K562 (cell line): ENCODE data around the gene UBE2QL1. TPM values are rescaled to one million over a fixed set of nuclear protein-coding genes. Genes with fewer than 3 reads are reported as not detected.

ENCODE experiments used
- ATAC-seq: fragments of 200-7000 bp; cut with Tn5 transposase; 3 replicates; pipeline ENCODE4 v1.9.1; 2020; ENCODE audit warnings: moderate library complexity
- BruUV-seq: library from RNA; stranded (reverse); fragments of 400-500 nt; replicated peaks from 2 replicates; lab custom pipeline; 2021; lab: Mats Ljungman, UMichigan
- CTCF ChIA-PET: fragments of 300-600 bp; formaldehyde crosslinking; extraction: SDS; loops from one replicate; lab custom pipeline; 2021; ENCODE audit warnings: low intra/inter-chr PET ratio; lab: Yijun Ruan, JAX
- POLR2A ChIA-PET: fragments of 300-600, 350-650 bp; sonication (Branson Sonifier 250); formaldehyde crosslinking; extraction: SDS; loops from one replicate; lab custom pipeline; 2021; ENCODE audit warnings: antibody characterized with exemption, inconsistent platforms; lab: Yijun Ruan, JAX
- DNase-seq, 4 experiments: peaks; one replicate each; pipeline versions ENCODE4 v3.0.0 to v3.0.0-alpha.2; 2011 to 2018; ENCODE audit warnings: low spot score in 3 of 4, mixed read lengths in 3 of 4; ENCODE audit errors: extremely low read depth in 1 of 4
- FAIRE-seq: peaks from 2 replicates; lab custom pipeline; 2011; peaks lifted over from hg19 to GRCh38; lab: Jason Lieb, UNC
- H2AFZ ChIP-seq: 2 replicates; pipeline ENCODE4 v1.6.0; 2011; ENCODE audit warnings: low read depth, low read length, control low read depth, inconsistent platforms
- H3K27ac ChIP-seq: fragments of 200-600 bp; 3 replicates; pipeline ENCODE4 v1.8.0; 2011; ENCODE audit warnings: low read depth, mild to moderate bottlenecking, control low read depth, inconsistent platforms, low read length, moderate library complexity, mixed read lengths; ENCODE audit errors: extremely low read depth
- H3K27me3 ChIP-seq, 2 experiments: fragments of 300-600 bp in 1 of 2; 2 replicates in 1 of 2; 3 replicates in 1 of 2; pipeline versions ENCODE4 v1.6.0 to v1.8.0; 2011; ENCODE audit warnings: inconsistent platforms in 2 of 2, low read length in 2 of 2, mild to moderate bottlenecking in 1 of 2, mixed read lengths in 1 of 2, moderate library complexity in 1 of 2; ENCODE audit not compliant: control insufficient read depth in 2 of 2, insufficient read depth in 2 of 2
- H3K36me3 ChIP-seq: fragments of 300-600 bp; 3 replicates; pipeline ENCODE4 v1.8.0; 2011; ENCODE audit warnings: mild to moderate bottlenecking, low read length, inconsistent platforms; ENCODE audit not compliant: control insufficient read depth, insufficient read depth
- H3K4me1 ChIP-seq, 2 experiments: fragments of 200-600 bp in 1 of 2; replicated peaks in 1 of 2; 2 replicates in 1 of 2; 3 replicates in 1 of 2; pipeline versions ENCODE4 v1.5.1 to v1.8.0; 2011; ENCODE audit warnings: inconsistent platforms in 2 of 2, low read length in 2 of 2, mild to moderate bottlenecking in 1 of 2, mixed read lengths in 1 of 2, moderate library complexity in 1 of 2; ENCODE audit not compliant: control insufficient read depth in 2 of 2, insufficient read depth in 2 of 2
- H3K4me2 ChIP-seq: 2 replicates; pipeline ENCODE4 v1.6.1; 2011; ENCODE audit warnings: low read length, control low read depth, inconsistent platforms, mixed read lengths; ENCODE audit not compliant: insufficient read depth
- H3K4me3 ChIP-seq: fragments of 200-600 bp; sonication (generic), shearing (Covaris generic); 2 replicates; pipeline ENCODE4 v1.5.1; 2016; ENCODE audit warnings: control low read depth, inconsistent platforms
- H3K79me2 ChIP-seq: fragments of 200-600 bp; 3 replicates; pipeline ENCODE4 v1.8.0; 2011; ENCODE audit warnings: low read length, inconsistent platforms; ENCODE audit not compliant: control insufficient read depth, insufficient read depth
- H3K9ac ChIP-seq, 2 experiments: 2 replicates each; pipeline versions ENCODE4 v1.6.0 to v1.6.1; 2011; ENCODE audit warnings: low read depth in 2 of 2, low read length in 2 of 2, control low read depth in 1 of 2, inconsistent platforms in 1 of 2, mild to moderate bottlenecking in 1 of 2, mixed read lengths in 1 of 2; ENCODE audit not compliant: insufficient read depth in 1 of 2
- H3K9me1 ChIP-seq: one replicate; pipeline ENCODE4 v1.6.0; 2011; ENCODE audit warnings: inconsistent platforms, mild to moderate bottlenecking, low read length, moderate library complexity; ENCODE audit not compliant: control insufficient read depth, insufficient read depth
- H3K9me3 ChIP-seq: replicated peaks from 2 replicates; pipeline ENCODE4 v1.5.1; 2011; ENCODE audit warnings: low read depth, low read length, inconsistent platforms; ENCODE audit not compliant: control insufficient read depth, insufficient read depth
- H4K20me1 ChIP-seq: replicated peaks from 2 replicates; pipeline ENCODE4 v1.6.1; 2011; ENCODE audit warnings: low read length, inconsistent platforms, mixed read lengths; ENCODE audit not compliant: control insufficient read depth, insufficient read depth
- ARHGAP35 ChIP-seq: fragments of 450-650 bp; IDR thresholded peaks from 2 replicates; pipeline ENCODE4 v1.6.1; 2018; ENCODE audit not compliant: partially characterized antibody
- ASH1L ChIP-seq: fragments of 450-650 bp; IDR thresholded peaks from 2 replicates; pipeline ENCODE4 v1.6.1; 2018; ENCODE audit warnings: borderline replicate concordance, mild to moderate bottlenecking, low read depth; ENCODE audit not compliant: partially characterized antibody
- MCM2 ChIP-seq: fragments of 450-650 bp; IDR thresholded peaks from 2 replicates; pipeline ENCODE4 v1.6.1; 2017; ENCODE audit warnings: low read depth, mild to moderate bottlenecking
- PYGO2 ChIP-seq: fragments of 450-650 bp; IDR thresholded peaks from 2 replicates; pipeline ENCODE4 v1.6.1; 2016; ENCODE audit warnings: mild to moderate bottlenecking, missing genetic modification characterization, moderate library complexity, missing compliant biosample characterization
- SIN3B ChIP-seq: fragments of 450-650 bp; IDR thresholded peaks from 2 replicates; pipeline ENCODE4 v1.6.1; 2017; ENCODE audit warnings: low read depth, mild to moderate bottlenecking, moderate library complexity
- TEAD1 ChIP-seq, 2 experiments: fragments of 450-650 bp in 1 of 2; sonication (generic) in 1 of 2; formaldehyde crosslinking; IDR thresholded peaks; 2 replicates each; pipeline versions ENCODE4 v1.4.0 to v1.8.0; 2020 to 2022; ENCODE audit warnings: mild to moderate bottlenecking in 2 of 2, missing genetic modification reagents in 1 of 2
- TEAD2 ChIP-seq: fragments of 450-650 bp; IDR thresholded peaks from 2 replicates; pipeline ENCODE4 v1.6.1; 2016; ENCODE audit warnings: missing genetic modification characterization, control low read depth, missing compliant biosample characterization
- ZNF197 ChIP-seq: fragments of 200-800 bp; sonication (Bioruptor generic); IDR thresholded peaks from 2 replicates; pipeline ENCODE4 v1.6.1; 2016; ENCODE audit warnings: low read depth, missing genetic modification characterization, missing compliant biosample characterization
- ZNF239 ChIP-seq: fragments of 250-450 bp; sonication (Bioruptor Pico); IDR thresholded peaks from 2 replicates; pipeline ENCODE4 v1.4.0; 2020; ENCODE audit warnings: mild to moderate bottlenecking
- ZNF24 ChIP-seq: fragments of 450-650 bp; IDR thresholded peaks from 2 replicates; pipeline ENCODE4 v1.6.1; 2016
- ZNF354B ChIP-seq: fragments of 250-450 bp; sonication (Bioruptor Pico); IDR thresholded peaks from 2 replicates; pipeline ENCODE4 v1.4.0; 2020
- ZNF668 ChIP-seq: fragments of 250-450 bp; sonication (Bioruptor Pico); IDR thresholded peaks from 2 replicates; pipeline ENCODE4 v1.8.0; 2022; ENCODE audit warnings: mild to moderate bottlenecking, inconsistent platforms
- ZNF75A ChIP-seq: fragments of 450-650 bp; formaldehyde crosslinking; IDR thresholded peaks from 2 replicates; pipeline ENCODE4 v1.4.0; 2020; ENCODE audit warnings: mild to moderate bottlenecking
- ZZZ3 ChIP-seq: fragments of 450-650 bp; IDR thresholded peaks from 2 replicates; pipeline ENCODE4 v1.6.1; 2016; ENCODE audit warnings: antibody characterized with exemption, mild to moderate bottlenecking, moderate library complexity
- WGBS: fragments of 100-300 bp; shearing (Covaris generic); methylation state at CpG from one replicate; pipeline ENCODE4 v1.1.6; 2016; ENCODE audit warnings: low coverage, mixed read lengths; ENCODE audit not compliant: insufficient coverage; ENCODE audit errors: missing lambda C conversion rate; 5-methylcytosine and 5-hydroxymethylcytosine counted together
- in situ Hi-C: fragments of 300-500 bp; cut with MboI; formaldehyde crosslinking; loops from 4 replicates; pipeline ENCODE4 v1.15.0; 2018; ENCODE audit warnings: inconsistent platforms, mixed read lengths
- intact Hi-C: fragments of 100-400 bp; cut with micrococcal nuclease; formaldehyde crosslinking; loops from 2 replicates; pipeline ENCODE4 v1.14.2; 2022
- polyA plus RNA-seq, 8 experiments: library from polyadenylated mRNA; depleted of rRNA in 4 of 8; stranded (reverse) in 5 of 8; unstranded in 3 of 8; fragments of >200 nt; fragmentation: Nextera tagmentation in 2 of 8; fragmentation: Illumina TruSeq in 1 of 8; extraction: Ambion mirVana in 2 of 8; extraction: Trizol in 1 of 8; gene quantifications; 2 replicates each; pipeline versions ENCODE4 v1.2.1 to v1.2.3, GENCODE V29; 2011 to 2014; ENCODE audit warnings: inconsistent platforms in 1 of 8, missing spikeins in 1 of 8
- total RNA-seq, 7 experiments: library from RNA; depleted of rRNA in 6 of 7; stranded (reverse); fragments of >200 nt in 6 of 7; fragmentation: Illumina TruSeq in 2 of 7; extraction: Trizol in 2 of 7; gene quantifications; 2 replicates each; pipeline versions ENCODE4 v1.2.1 to v1.2.3, GENCODE V29; 2011 to 2021; ENCODE audit warnings: low replicate concordance in 1 of 7
- TF ChIP-seq, protein P1 (sequence below): fragments of 150-350 bp; conservative IDR thresholded peaks from 2 replicates; pipeline ENCODE4 v1.6.1; 2014; ENCODE audit warnings: low read length
- TF ChIP-seq, protein P2 (sequence below): sonication (generic); formaldehyde crosslinking; IDR thresholded peaks from 2 replicates; pipeline ENCODE4 v1.5.0; 2020; ENCODE audit warnings: missing genetic modification reagents

The UBE2QL1 gene
- total and polyA plus RNA-seq, 9 of the 15 experiments (the other 6 are each of a cell fraction or from before 2014, with no cell fraction given): not detected

GRCh38 chr5:6497262-6497661, 48.6 kb downstream of the UBE2QL1 start (continued):
- no peak for TF ChIP-seq PYGO2 (tag)

GRCh38 chr5:6498968-6499367, 50.3 kb downstream of the UBE2QL1 start:
- H4K20me1 ChIP-seq: no peaks in the 10 kb centered on the region; the same call in 1 of the 2 replicates
- no TSS peak for BruUV-seq
- ATAC-seq: no peak
- no peak overlapping the region for H3K27ac ChIP-seq
- ChIA-PET POLR2A (interaction anchor here (0.6 kb wide), 1 partner anchor 111 kb away, joined by 4 read pairs; no protein-coding TSS in a partner anchor), CTCF (no interaction called here)
- no peak overlapping the region for H2AFZ ChIP-seq
- no peaks in the 10 kb centered on the region for H3K79me2 ChIP-seq
- H3K4me1 ChIP-seq: no peaks in the 10 kb centered on the region
- H3K27me3 ChIP-seq: peaks cover 10 to 28% of the 10 kb centered on the region in 2 experiments
- FAIRE-seq: no peak
- no peak overlapping the region for H3K4me2 ChIP-seq
- no peaks in the 10 kb centered on the region for H3K9me1 ChIP-seq
- no peaks in the 10 kb centered on the region for H3K9me3 ChIP-seq
- DNase-seq: no peak
- no peak overlapping the region for H3K4me3 ChIP-seq
- in situ Hi-C loops (no loop called here), intact Hi-C loops (no loop called here)
- no peak overlapping the region for H3K9ac ChIP-seq
- no peak for TF ChIP-seq ZNF197 (CRISPR knock-in tag)
- TF ChIP-seq, protein P1, sequence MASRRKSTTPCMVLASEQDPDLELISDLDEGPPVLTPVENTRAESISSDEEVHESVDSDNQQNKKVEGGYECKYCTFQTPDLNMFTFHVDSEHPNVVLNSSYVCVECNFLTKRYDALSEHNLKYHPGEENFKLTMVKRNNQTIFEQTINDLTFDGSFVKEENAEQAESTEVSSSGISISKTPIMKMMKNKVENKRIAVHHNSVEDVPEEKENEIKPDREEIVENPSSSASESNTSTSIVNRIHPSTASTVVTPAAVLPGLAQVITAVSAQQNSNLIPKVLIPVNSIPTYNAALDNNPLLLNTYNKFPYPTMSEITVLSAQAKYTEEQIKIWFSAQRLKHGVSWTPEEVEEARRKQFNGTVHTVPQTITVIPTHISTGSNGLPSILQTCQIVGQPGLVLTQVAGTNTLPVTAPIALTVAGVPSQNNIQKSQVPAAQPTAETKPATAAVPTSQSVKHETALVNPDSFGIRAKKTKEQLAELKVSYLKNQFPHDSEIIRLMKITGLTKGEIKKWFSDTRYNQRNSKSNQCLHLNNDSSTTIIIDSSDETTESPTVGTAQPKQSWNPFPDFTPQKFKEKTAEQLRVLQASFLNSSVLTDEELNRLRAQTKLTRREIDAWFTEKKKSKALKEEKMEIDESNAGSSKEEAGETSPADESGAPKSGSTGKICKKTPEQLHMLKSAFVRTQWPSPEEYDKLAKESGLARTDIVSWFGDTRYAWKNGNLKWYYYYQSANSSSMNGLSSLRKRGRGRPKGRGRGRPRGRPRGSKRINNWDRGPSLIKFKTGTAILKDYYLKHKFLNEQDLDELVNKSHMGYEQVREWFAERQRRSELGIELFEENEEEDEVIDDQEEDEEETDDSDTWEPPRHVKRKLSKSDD: no peak
- TF ChIP-seq ZNF354B (CRISPR knock-in tag): no peak
- TF ChIP-seq TEAD2: no peak
- TF ChIP-seq ARHGAP35: no peak
- no peak for TF ChIP-seq MCM2
- TF ChIP-seq ZNF24: no peak
- TF ChIP-seq ZZZ3: no peak
- no peak for TF ChIP-seq ZNF668
- TF ChIP-seq SIN3B: no peak
- no peak for TF ChIP-seq ZNF75A
- TF ChIP-seq ZNF239 (CRISPR knock-in tag): no peak
- TF ChIP-seq, protein P2, sequence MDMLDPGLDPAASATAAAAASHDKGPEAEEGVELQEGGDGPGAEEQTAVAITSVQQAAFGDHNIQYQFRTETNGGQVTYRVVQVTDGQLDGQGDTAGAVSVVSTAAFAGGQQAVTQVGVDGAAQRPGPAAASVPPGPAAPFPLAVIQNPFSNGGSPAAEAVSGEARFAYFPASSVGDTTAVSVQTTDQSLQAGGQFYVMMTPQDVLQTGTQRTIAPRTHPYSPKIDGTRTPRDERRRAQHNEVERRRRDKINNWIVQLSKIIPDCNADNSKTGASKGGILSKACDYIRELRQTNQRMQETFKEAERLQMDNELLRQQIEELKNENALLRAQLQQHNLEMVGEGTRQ: no peak
- TF ChIP-seq TEAD1 (CRISPR knock-in tag; IDR thresholded peaks at IDR 0.05): no peak
- TF ChIP-seq ASH1L: no peak
- 0% methylated on average over 4 of the region's 4 CpGs for WGBS
- H3K36me3 ChIP-seq: no peaks in the 10 kb centered on the region
